ENCODE measurements around the gene NAP1L4.
"Not testable (repeated sequence)": the region's sequence is repeated elsewhere in the genome, so short reads cannot be mapped to it uniquely, and the experiment has no call there.

NAP1L4 gene

DNA sequence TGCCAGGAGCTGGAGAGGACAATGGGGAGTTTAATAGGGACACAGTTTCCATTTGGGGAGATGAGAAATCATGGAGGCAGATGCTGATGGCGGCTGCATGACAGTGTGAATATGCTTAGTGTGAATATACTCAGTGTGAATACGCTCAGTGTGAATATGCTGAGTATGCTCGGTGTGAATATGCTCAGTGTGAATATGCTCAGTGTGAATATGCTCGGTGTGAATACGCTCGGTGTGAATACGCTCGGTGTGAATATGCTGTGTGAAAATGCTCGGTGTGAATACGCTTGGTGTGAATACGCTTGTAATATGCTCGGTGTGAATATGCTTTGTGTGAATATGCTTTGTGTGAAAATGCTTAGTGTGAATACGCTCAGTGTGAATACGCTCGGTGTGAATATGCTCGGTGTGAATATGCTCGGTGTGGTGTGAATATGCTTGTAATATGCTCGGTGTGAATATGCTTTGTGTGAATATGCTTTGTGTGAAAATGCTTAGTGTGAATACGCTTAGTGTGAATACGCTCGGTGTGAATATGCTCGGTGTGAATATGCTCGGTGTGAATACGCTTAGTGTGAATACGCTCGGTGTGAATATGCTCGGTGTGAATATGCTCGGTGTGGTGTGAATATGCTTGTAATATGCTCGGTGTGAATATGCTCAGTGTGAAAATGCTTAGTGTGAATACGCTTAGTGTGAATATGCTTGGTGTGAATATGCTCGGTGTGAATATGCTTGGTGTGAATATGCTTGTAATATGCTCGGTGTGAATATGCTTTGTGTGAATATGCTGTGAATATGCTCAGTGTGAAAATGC, 54.3 kb downstream of the NAP1L4 start:
- DNase-seq (ENCODE audit: low read depth in 2 of 2), result not testable (repeated sequence)

GRCh38 chr11:2934611-2935239, 57.4 kb downstream of the NAP1L4 start:
- no peak for DNase-seq (ENCODE audit: low read depth in 2 of 2)

- no peak for DNase-seq (ENCODE audit: low read depth in 2 of 2)
Observed at GRCh38 chr11:2934021-2934550, 58.0 kb downstream of the NAP1L4 start.

DNA sequence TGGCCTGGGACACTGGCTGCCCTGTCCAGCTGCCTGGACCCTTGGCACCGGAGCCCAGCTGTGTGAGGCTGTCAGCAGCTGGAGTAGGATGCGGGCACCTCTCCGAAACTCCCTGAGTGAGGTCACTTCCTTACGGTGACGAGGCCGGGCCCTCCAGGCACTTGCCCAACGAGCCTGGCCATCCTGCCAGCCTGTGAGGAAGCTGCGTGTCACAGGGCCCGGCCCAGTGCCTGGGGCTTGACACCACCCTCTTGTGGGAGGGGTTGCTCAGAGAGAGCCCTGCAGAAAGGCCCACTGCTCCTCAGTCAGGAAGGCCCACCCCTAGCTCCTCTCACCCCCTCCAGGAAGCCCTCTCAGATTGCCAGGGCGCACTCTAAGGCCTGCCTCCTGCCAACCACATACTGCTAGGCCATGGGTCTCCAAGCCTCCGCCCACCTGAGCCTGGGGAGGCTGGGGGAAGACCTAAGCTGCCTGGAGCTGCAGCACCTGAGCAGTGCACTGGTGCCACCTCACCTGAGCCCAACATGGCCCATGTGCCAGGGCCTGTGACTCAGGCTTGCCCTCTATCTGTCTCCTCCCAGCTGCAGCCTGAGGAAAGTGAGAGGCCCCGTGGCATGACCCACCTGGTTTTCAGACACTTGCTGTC, 58.6 kb downstream of the NAP1L4 start:
- DNase-seq (ENCODE audit: low read depth in 2 of 2), result peak; percentile 38 to 40

- no peak for DNase-seq (ENCODE audit: low read depth in 2 of 2)
Observed at GRCh38 chr11:2932850-2933251, 59.3 kb downstream of the NAP1L4 start.

GRCh38 chr11:2931771-2932738, 60.1 kb downstream of the NAP1L4 start:
- no peak for DNase-seq (ENCODE audit: low read depth in 2 of 2)

DNA sequence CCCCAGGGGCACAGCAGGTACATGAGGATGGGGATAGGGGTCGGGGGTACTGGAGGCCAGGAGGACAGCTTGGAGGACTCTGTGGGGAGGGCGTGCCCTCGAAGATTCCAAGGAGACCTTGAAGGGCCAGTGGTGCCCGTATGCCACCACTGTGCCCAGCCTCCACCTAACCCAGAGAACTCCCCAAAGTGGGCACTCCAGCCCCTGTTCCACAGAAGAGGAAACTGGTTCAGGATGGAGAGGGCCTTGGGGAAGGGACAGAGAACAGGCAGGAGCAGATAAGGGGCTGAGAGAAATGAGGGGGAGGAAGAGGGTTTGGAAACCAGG, 60.7 kb downstream of the NAP1L4 start:
- no peak for DNase-seq (ENCODE audit: low read depth in 2 of 2)

- peak in 1 of 2 donors; percentile 34 for DNase-seq (ENCODE audit: low read depth in 2 of 2)
Observed at GRCh38 chr11:2930704-2931419, 61.3 kb downstream of the NAP1L4 start.

DNA sequence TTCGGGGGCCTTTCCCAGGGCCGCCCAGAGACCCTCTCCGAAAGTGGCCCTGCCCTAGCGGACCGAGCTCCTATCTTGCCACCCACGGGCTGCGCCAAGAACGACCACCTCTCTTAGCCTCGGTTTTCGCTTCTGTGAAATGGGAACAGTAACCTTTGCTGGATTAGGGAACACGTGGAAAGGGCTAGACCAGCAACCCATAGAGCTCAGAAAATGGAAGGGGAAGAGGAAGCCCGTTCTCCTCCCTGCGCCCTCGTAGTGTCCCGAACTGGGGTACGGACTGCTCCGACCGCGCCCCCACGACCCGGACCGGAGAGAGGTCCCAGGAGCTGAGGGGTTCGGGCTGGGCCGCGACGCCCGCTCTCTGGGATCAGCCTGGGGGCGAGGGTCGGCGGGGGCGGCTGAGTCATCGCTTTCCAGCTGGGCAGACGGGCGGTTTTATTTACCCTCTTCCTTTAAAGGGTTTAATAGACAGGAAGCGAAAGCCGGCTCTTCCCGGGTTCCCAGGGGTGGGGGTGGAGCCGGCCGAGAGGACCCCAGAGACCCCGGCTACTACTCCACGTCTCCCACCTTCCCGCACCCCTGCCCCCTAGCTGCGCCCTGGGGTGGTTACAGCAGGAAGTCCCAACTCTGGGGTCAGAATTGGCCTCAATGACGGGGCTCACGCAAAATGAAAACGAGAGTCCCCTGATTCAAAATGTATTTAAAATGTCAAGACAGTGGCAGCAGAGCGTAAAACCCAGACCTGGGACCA, 62.0 kb downstream of the NAP1L4 start:
- DNase-seq (ENCODE audit: low read depth in 2 of 2), result peak; percentile 38 to 49

DNA sequence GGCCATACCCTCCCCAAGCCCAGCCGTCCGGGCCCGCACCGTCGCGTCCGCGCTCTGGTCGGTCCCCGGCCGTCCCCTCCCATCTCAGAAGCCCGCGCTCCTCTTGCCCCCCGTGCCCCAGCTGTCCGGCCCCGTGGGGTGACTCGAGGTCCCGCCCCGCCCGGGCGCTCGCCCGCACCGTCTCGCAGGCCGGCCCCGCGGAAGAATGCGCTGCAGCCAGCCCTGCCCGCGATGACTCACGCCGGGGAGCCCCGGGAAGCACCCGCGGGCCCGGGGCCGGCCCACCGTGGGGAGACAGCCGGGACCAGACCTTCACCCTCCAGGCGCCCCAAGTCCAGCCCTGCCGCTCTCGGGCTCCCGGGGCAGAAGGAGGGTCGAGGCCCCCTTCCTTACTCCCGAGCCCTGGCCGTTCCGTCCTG, 62.6 kb downstream of the NAP1L4 start:
- DNase-seq (ENCODE audit: low read depth in 2 of 2), result peak; percentile 33 to 54

DNA sequence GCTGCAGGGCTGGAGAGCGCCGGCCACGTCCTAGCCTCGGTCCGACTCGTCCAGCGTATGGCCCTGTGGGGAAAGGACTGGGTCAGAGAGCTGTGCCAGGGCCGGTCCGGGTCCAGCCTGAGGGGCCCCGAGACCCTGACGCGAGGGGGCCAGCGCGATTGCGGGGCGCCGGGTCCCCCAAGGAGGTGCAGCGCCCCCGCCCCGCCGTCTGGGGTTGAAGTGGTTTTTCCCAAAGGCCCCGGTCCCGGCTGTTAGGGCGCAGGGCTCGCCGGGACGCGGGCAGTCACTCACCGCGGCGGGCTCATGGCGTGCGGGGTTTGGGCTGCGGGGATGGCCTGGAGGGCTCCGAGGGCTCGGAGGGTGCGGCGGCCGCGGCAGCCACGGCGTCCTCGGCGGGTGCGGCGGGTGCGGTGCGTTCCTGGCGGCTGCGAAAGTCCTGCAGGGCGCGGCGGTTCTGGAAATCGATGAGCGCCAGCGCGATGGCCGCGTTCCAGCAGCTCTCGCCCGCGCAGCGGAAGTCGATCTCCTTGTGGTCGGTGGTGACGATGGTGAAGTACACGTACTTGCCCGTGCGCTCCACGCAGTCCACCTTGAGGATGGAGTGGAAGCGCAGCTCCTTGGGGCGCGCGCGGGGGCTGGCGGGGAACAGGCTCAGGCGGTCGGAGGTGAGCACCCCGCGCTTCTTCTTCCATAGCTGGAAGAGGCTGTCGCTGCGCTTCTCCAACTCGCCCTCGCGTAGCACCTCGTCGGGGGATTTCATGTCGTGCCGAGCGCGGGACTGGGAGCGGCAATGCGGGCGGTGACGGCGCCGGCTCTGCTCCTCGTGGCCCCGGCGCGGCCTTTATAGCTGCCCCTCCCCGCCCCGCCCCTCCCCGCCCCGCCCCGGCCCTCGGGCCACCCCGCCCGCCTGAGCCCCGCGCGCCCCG, 63.3 kb downstream of the NAP1L4 start, which contains the start of gene PHLDA2:
PHLDA2 (minus strand) TSS at position 816 of the 926 bp plus-strand sequence; CDS start at position 760, 56 bp downstream.
- peak; percentile 44 to 45 for DNase-seq (ENCODE audit: low read depth in 2 of 2)

DNA sequence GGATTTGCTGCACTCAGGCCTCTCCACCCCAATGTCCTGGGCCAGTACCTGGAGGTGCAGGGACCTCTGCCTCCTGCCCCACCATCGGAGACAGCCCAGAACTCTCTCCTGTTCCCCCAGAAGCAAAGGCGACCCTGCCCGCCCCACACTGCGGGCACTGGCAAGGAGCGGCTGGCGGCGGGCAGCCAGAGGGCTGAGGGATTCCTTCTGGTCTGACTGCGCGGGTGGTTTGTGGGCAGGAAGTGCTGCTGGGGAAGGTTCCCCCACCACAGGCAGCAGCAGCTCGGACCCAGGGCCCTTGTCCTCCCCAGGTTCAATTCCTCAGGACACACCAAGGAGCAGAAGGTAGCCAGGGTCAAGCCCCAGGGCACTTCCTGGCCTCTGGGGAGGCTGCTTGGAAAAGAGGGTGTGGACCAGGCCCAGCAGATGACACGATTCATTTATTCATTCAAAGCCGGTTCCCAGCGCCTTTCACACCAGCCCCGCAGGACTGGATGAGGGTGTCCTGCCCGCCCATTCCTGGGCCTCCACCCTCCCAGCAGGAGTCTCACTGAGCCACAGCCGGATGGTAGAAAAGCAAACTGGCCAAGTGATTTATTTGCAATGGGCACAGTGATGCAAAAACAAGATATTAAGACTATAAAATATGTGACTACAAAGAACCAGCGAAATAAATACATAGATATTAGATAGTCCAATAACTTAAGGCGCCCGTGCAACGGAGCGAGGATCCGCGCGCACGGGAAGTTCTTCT, 64.1 kb downstream of the NAP1L4 start:
- DNase-seq (ENCODE audit: low read depth in 2 of 2), result no peak

DNA sequence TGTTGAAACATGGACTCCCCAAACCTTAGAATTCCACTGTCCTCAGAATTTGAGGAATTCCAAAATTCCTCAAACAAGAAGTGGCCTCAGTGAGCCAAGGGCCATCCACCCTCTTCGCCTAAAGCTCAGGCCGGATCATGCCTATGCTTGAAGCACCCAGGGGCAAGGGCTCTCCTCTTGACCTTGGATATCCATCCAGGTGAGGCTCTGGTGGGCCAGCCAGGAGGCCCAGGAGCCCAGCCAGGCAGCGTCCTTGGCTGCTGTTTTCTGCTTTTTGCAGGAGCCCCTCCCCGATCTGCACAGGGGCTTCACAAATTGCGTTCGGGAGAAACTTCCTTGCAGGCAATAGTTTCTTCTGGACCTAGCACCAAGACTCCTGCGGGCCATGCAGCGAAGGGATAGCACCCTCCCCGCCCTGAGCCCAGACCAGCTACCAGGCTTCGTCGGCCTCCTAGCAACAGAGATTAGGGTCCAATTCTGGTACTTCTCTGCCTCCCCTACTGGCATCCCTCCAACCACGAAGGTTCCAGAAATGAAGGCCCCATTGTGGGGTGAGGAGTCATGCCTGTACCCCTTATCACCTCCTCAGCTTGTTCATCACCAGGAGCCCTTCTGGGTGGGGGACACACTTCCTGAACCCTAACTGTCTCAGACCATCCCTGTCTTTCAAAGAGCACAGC, 64.9 kb downstream of the NAP1L4 start:
- no peak for DNase-seq (ENCODE audit: low read depth in 2 of 2)

DNA sequence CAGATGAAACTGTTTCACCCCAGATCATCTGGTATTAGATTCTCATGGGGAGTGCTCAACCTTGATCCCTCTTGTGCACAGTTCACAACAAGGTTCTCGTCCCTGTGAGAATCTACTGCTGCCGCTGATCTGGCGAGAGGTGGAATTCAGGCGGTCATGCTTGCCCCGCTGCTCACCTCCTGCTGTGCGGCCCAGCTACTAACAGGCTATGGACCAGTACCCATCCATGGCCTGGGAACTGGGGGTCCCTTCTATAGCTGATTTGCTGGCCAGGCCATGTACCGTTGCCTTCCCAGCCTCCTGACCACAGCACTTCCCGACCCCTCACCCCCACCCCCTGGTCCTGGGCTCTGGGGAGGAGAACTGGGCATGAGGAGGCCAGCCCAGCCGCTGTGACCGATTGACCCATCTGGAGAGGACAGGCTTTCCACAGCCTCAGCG, 65.5 kb downstream of the NAP1L4 start:
- DNase-seq (ENCODE audit: low read depth in 2 of 2), result no peak

DNA sequence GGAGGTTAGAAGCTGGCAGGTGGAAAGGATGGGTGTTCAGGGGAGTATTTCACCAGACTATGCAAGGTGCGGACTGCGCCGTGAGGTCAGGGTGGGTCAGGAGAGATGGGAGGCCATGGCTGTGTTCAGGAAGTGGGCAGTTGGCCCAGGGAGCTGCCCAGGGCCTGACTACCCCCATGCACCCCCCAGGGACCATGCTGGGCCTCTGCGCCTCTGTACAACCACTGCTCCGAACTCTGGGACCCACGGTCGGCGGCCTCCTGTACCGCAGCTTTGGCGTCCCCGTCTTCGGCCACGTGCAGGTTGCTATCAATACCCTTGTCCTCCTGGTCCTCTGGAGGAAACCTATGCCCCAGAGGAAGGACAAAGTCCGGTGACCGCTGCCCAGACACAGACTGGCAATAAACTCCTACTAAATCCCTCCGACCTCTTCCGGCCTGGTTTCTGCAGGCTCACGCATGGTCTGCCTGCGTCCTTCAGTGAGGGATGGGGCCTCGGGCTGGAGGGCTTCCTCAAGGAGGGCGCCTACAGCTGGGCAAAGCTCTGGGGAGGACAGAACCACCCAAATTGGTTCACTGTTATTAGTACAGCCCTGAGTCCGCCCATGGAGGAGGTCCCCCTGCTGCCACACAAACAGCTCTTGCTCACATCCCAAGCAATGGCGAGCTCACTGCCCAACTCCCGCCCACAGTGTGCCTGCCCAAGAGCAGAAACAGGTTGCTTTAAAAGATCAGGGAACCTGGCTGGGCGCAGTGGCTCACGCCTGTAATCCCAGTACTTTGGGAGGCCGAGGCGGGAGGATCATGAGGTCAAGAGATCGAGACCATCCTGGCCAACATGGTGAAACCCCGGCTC, 67.1 kb downstream of the NAP1L4 start:
- no peak for DNase-seq (ENCODE audit: low read depth in 2 of 2)

- DNase-seq (ENCODE audit: low read depth in 2 of 2), result no peak
Observed at GRCh38 chr11:2924381-2924780, 67.7 kb downstream of the NAP1L4 start.

Data from stimulated activated CD8-positive, alpha-beta memory T cell treated with anti-CD3 and anti-CD28 coated beads, Interleukin-2, amount 100 ng/mL, for 48 hours (primary cell).